Measurements from ENCODE around the gene ALLC.

The ALLC gene

GRCh38 chr2:3638456-3638810, 19.6 kb upstream of the ALLC start:
- H3K4me1 ChIP-seq (ENCODE audit: insufficient read depth, low read length, poor library complexity, severe bottlenecking): no peaks in the 10 kb centered on the region
- no peak overlapping the region for H3K4me3 ChIP-seq (ENCODE audit: low read length, poor library complexity, severe bottlenecking)
- H3K79me2 ChIP-seq (ENCODE audit: insufficient read depth, low read length): no peaks in the 10 kb centered on the region
- TF ChIP-seq CTCF (conservative IDR thresholded peaks at IDR 0.05; ENCODE audit: low read length) (no peak), EZH2phosphoT487 (IDR thresholded peaks at IDR 0.05; ENCODE audit: borderline replicate concordance) (no peak)
- no peaks in the 10 kb centered on the region for H3K27me3 ChIP-seq (ENCODE audit: insufficient read depth, low read length, poor library complexity, severe bottlenecking)
- no peaks in the 10 kb centered on the region for H4K20me1 ChIP-seq (ENCODE audit: insufficient read depth, low read length, poor library complexity, severe bottlenecking)
- no peaks in the 10 kb centered on the region for H3K9me2 ChIP-seq (replicated peaks; ENCODE audit: low read depth, low read length)
- H3K36me3 ChIP-seq (ENCODE audit: insufficient read depth, low read length): no peaks in the 10 kb centered on the region
- no peak overlapping the region for H2AFZ ChIP-seq (ENCODE audit: low read length)
- no peaks in the 10 kb centered on the region for H3K9me3 ChIP-seq (ENCODE audit: insufficient read depth, low read depth, low read length)
- no peaks in the 10 kb centered on the region for H3F3A ChIP-seq (ENCODE audit: low read depth)
- H3K9ac ChIP-seq (ENCODE audit: low read depth, low read length, poor library complexity, severe bottlenecking): no peak overlapping the region
- H3K4me2 ChIP-seq (ENCODE audit: low read depth, low read length, poor library complexity, severe bottlenecking): no peak overlapping the region

- H2AFZ ChIP-seq (ENCODE audit: low read length): no peak overlapping the region
- H3F3A ChIP-seq (ENCODE audit: low read depth): no peaks in the 10 kb centered on the region
- H3K9me3 ChIP-seq (ENCODE audit: insufficient read depth, low read depth, low read length): no peaks in the 10 kb centered on the region
- no peak overlapping the region for H3K4me3 ChIP-seq (ENCODE audit: low read length, poor library complexity, severe bottlenecking)
- H3K4me2 ChIP-seq (ENCODE audit: low read depth, low read length, poor library complexity, severe bottlenecking): no peak overlapping the region
- no peaks in the 10 kb centered on the region for H3K27me3 ChIP-seq (ENCODE audit: insufficient read depth, low read length, poor library complexity, severe bottlenecking)
- H4K20me1 ChIP-seq (ENCODE audit: insufficient read depth, low read length, poor library complexity, severe bottlenecking): no peaks in the 10 kb centered on the region
- H3K36me3 ChIP-seq (ENCODE audit: insufficient read depth, low read length): no peaks in the 10 kb centered on the region
- TF ChIP-seq CTCF (conservative IDR thresholded peaks at IDR 0.05; ENCODE audit: low read length): no peak
- no peak for TF ChIP-seq EZH2phosphoT487 (IDR thresholded peaks at IDR 0.05; ENCODE audit: borderline replicate concordance)
- no peak overlapping the region for H3K9ac ChIP-seq (ENCODE audit: low read depth, low read length, poor library complexity, severe bottlenecking)
- no peaks in the 10 kb centered on the region for H3K79me2 ChIP-seq (ENCODE audit: insufficient read depth, low read length)
- no peaks in the 10 kb centered on the region for H3K9me2 ChIP-seq (replicated peaks; ENCODE audit: low read depth, low read length)
- H3K4me1 ChIP-seq (ENCODE audit: insufficient read depth, low read length, poor library complexity, severe bottlenecking): no peaks in the 10 kb centered on the region
These were observed 18.9 kb upstream of the ALLC start for GRCh38 chr2:3639015-3639630.

- Histone ChIP-seq H3K79me2 (ENCODE audit: insufficient read depth, low read length) (no peaks in the 10 kb centered on the region), H3K9me2 (replicated peaks; ENCODE audit: low read depth, low read length) (no peaks in the 10 kb centered on the region), H3F3A (ENCODE audit: low read depth) (no peaks in the 10 kb centered on the region), H3K27me3 (ENCODE audit: insufficient read depth, low read length, poor library complexity, severe bottlenecking) (no peaks in the 10 kb centered on the region), H4K20me1 (ENCODE audit: insufficient read depth, low read length, poor library complexity, severe bottlenecking) (no peaks in the 10 kb centered on the region), H3K4me2 (ENCODE audit: low read depth, low read length, poor library complexity, severe bottlenecking) (no peak overlapping the region), H3K4me3 (ENCODE audit: low read length, poor library complexity, severe bottlenecking) (no peak overlapping the region), H3K9me3 (ENCODE audit: insufficient read depth, low read depth, low read length) (no peaks in the 10 kb centered on the region), H3K36me3 (ENCODE audit: insufficient read depth, low read length) (no peaks in the 10 kb centered on the region), H2AFZ (ENCODE audit: low read length) (no peak overlapping the region), H3K9ac (ENCODE audit: low read depth, low read length, poor library complexity, severe bottlenecking) (no peak overlapping the region), H3K4me1 (ENCODE audit: insufficient read depth, low read length, poor library complexity, severe bottlenecking) (no peaks in the 10 kb centered on the region)
- no peak for TF ChIP-seq EZH2phosphoT487 (IDR thresholded peaks at IDR 0.05; ENCODE audit: borderline replicate concordance)
- no peak for TF ChIP-seq CTCF (conservative IDR thresholded peaks at IDR 0.05; ENCODE audit: low read length)
These were observed 18.3 kb upstream of the ALLC start for GRCh38 chr2:3639653-3640052.

Measured in Loucy (cell line).